ENCODE measurements around the gene ALDH1B1.
A peak's percentile ranks its signal among the peaks of the same experiment; 100 is the strongest.
"Not testable (repeated sequence)": the region's sequence is repeated elsewhere in the genome, so short reads cannot be mapped to it uniquely, and the experiment has no call there.

The ALDH1B1 gene

DNA sequence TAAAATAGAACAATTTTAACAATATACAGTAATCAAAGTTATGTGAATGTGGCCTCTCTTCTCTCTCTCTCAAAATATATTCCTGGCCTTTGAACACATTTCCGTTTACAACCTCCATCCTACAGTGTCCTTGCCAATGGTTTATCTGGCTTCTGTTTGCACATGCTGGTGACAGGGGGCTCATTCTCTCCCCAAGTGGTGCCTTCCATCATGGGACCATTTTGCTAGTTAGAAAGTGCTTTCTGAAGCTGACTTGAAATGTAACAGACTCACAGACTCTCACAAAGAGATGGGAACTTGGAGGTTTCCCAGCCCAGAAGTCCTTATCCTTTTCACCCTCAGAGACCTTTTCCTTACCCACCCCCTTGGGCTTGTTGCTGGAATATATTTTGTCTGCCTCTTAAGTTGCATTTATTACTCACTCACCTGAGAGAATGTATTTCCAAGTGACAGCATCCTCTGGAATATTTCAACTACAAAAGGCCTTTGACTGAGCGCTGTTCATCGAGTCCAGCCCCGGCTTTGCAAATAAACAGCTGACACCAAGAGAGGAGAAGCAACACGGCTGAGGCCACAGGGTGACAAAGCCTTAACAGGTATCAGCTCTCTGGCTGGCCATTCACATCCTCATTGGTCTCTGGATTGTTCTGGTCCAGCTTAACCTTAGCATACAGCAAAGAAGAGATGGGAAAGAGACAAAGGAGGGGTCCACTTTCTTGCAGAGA lies 17.5 kb upstream of the ALDH1B1 start:
- peaks cover 4% of the 10 kb centered on the region for H3K4me1 ChIP-seq (ENCODE audit: control insufficient read depth, low read depth, low read length)
- WGBS (ENCODE audit: extremely low coverage, insufficient coverage, low lambda C conversion rate), result no CpG with 5 or more reads among the region's 5 CpGs
- H2BK5ac ChIP-seq (ENCODE audit: low read length), result no peak overlapping the region
- no peaks in the 10 kb centered on the region for H3K79me1 ChIP-seq (ENCODE audit: low read length)
- H3K18ac ChIP-seq (ENCODE audit: low read length), result no peak overlapping the region
- no peak overlapping the region for H3K4me3 ChIP-seq (ENCODE audit: low read length)
- H3K36me3 ChIP-seq (ENCODE audit: control insufficient read depth, insufficient read depth, low read length), result no peaks in the 10 kb centered on the region
- H2BK120ac ChIP-seq (ENCODE audit: low read depth, low read length), result no peak overlapping the region
- H4K5ac ChIP-seq (ENCODE audit: low read length), result no peak overlapping the region
- H3K4me2 ChIP-seq (ENCODE audit: low read length), result no peak overlapping the region
- no peaks in the 10 kb centered on the region for H3K79me2 ChIP-seq (ENCODE audit: control insufficient read depth, insufficient read depth, low read length)
- no peak overlapping the region for H2BK15ac ChIP-seq (replicated peaks; ENCODE audit: low read depth)
- no peak overlapping the region for H3K4ac ChIP-seq (ENCODE audit: low read depth, low read length)
- no peak overlapping the region for H2AK5ac ChIP-seq (ENCODE audit: low read length)
- H3K9ac ChIP-seq (ENCODE audit: low read length), result no peak overlapping the region
- DNase-seq, result no peak
- H4K8ac ChIP-seq (ENCODE audit: low read depth, low read length), result no peak overlapping the region
- no peaks in the 10 kb centered on the region for H3K27me3 ChIP-seq (ENCODE audit: insufficient read depth, low read length, poor library complexity)
- no peak overlapping the region for H3K27ac ChIP-seq (ENCODE audit: low read depth, low read length)
- H3K56ac ChIP-seq (ENCODE audit: low read length), result no peak overlapping the region
- H3K23ac ChIP-seq (ENCODE audit: low read length), result no peak overlapping the region

DNA sequence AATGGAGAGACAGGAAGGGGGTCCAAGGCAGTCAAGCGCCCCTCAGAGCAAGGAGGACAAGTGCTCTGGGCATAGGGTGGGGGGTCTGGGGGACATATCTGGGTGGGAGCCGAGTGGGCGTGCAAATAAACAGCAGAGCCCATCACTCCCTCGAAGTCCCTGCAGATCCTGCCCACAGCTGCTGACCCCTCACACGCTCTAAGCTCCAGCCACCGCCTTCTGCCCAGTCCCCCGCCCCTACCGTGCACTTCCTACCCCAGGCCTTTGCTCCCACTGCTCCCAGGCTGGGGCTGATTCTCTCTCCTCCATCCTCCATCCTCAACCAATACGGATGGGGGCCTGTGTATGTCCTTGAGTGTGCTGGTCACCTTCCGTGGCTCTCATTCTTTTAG lies 16.9 kb upstream of the ALDH1B1 start:
- WGBS (ENCODE audit: extremely low coverage, insufficient coverage, low lambda C conversion rate), result no CpG with 5 or more reads among the region's 10 CpGs
- no peak overlapping the region for H3K18ac ChIP-seq (ENCODE audit: low read length)
- H4K8ac ChIP-seq (ENCODE audit: low read depth, low read length), result no peak overlapping the region
- no peaks in the 10 kb centered on the region for H3K27me3 ChIP-seq (ENCODE audit: insufficient read depth, low read length, poor library complexity)
- H2BK120ac ChIP-seq (ENCODE audit: low read depth, low read length), result no peak overlapping the region
- H3K23ac ChIP-seq (ENCODE audit: low read length), result peak overlapping the region; percentile 19
- H4K5ac ChIP-seq (ENCODE audit: low read length), result no peak overlapping the region
- H3K27ac ChIP-seq (ENCODE audit: low read depth, low read length), result no peak overlapping the region
- no peak overlapping the region for H3K4me2 ChIP-seq (ENCODE audit: low read length)
- H2BK5ac ChIP-seq (ENCODE audit: low read length), result no peak overlapping the region
- no peaks in the 10 kb centered on the region for H3K36me3 ChIP-seq (ENCODE audit: control insufficient read depth, insufficient read depth, low read length)
- H3K79me2 ChIP-seq (ENCODE audit: control insufficient read depth, insufficient read depth, low read length), result no peaks in the 10 kb centered on the region
- no peak overlapping the region for H3K4me3 ChIP-seq (ENCODE audit: low read length)
- H3K56ac ChIP-seq (ENCODE audit: low read length), result no peak overlapping the region
- no peak overlapping the region for H3K4ac ChIP-seq (ENCODE audit: low read depth, low read length)
- H3K9ac ChIP-seq (ENCODE audit: low read length), result no peak overlapping the region
- peaks cover 8% of the 10 kb centered on the region for H3K4me1 ChIP-seq (ENCODE audit: control insufficient read depth, low read depth, low read length)
- no peak for DNase-seq
- no peaks in the 10 kb centered on the region for H3K79me1 ChIP-seq (ENCODE audit: low read length)
- H2BK15ac ChIP-seq (replicated peaks; ENCODE audit: low read depth), result no peak overlapping the region
- H2AK5ac ChIP-seq (ENCODE audit: low read length), result no peak overlapping the region

DNA sequence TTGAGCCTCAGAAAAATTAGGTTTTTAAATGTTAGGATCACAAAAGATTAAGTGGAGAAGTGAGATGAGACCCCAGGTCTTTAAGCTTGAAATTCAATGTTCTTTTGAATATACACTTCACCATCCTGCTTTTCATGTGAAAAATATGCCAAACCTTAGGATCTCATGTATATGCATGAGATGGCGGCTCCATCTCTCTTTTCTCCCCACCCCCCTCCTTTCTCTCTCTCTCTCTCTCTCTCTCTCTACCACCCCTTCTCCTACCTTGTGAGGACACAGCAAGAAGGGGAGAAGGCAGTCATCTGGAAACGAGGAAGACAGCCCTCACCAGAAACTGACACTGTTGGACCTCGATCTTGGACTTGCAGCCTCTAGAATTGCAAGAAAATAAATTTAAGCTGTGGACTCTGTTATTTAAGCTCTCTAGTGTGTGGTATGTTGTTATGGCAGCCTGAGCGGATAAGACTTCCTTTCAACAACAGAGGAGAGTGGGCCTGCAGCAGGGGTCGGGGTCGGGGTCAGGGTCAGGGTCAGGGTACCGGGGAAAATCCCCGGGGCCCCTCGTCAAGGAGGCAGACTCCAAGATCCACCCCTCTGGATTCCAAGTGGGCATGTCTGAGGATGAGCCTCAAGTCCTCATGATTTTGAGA lies 16.4 kb upstream of the ALDH1B1 start:
- Histone ChIP-seq H3K23ac (ENCODE audit: low read length) (no peak overlapping the region), H3K4me3 (ENCODE audit: low read length) (no peak overlapping the region), H3K79me1 (ENCODE audit: low read length) (no peaks in the 10 kb centered on the region), H4K8ac (ENCODE audit: low read depth, low read length) (no peak overlapping the region), H3K27me3 (ENCODE audit: insufficient read depth, low read length, poor library complexity) (no peaks in the 10 kb centered on the region), H3K4me2 (ENCODE audit: low read length) (no peak overlapping the region), H3K4me1 (ENCODE audit: control insufficient read depth, low read depth, low read length) (peaks cover 13% of the 10 kb centered on the region), H2BK15ac (replicated peaks; ENCODE audit: low read depth) (no peak overlapping the region), H2BK5ac (ENCODE audit: low read length) (no peak overlapping the region), H2AK5ac (ENCODE audit: low read length) (no peak overlapping the region), H3K79me2 (ENCODE audit: control insufficient read depth, insufficient read depth, low read length) (no peaks in the 10 kb centered on the region), H3K27ac (ENCODE audit: low read depth, low read length) (no peak overlapping the region), H3K36me3 (ENCODE audit: control insufficient read depth, insufficient read depth, low read length) (no peaks in the 10 kb centered on the region), H3K9ac (ENCODE audit: low read length) (no peak overlapping the region), H4K5ac (ENCODE audit: low read length) (no peak overlapping the region), H3K4ac (ENCODE audit: low read depth, low read length) (no peak overlapping the region), H3K56ac (ENCODE audit: low read length) (no peak overlapping the region), H3K18ac (ENCODE audit: low read length) (no peak overlapping the region), H2BK120ac (ENCODE audit: low read depth, low read length) (no peak overlapping the region)
- no CpG with 5 or more reads among the region's 9 CpGs for WGBS (ENCODE audit: extremely low coverage, insufficient coverage, low lambda C conversion rate)
- no peak for DNase-seq

DNA sequence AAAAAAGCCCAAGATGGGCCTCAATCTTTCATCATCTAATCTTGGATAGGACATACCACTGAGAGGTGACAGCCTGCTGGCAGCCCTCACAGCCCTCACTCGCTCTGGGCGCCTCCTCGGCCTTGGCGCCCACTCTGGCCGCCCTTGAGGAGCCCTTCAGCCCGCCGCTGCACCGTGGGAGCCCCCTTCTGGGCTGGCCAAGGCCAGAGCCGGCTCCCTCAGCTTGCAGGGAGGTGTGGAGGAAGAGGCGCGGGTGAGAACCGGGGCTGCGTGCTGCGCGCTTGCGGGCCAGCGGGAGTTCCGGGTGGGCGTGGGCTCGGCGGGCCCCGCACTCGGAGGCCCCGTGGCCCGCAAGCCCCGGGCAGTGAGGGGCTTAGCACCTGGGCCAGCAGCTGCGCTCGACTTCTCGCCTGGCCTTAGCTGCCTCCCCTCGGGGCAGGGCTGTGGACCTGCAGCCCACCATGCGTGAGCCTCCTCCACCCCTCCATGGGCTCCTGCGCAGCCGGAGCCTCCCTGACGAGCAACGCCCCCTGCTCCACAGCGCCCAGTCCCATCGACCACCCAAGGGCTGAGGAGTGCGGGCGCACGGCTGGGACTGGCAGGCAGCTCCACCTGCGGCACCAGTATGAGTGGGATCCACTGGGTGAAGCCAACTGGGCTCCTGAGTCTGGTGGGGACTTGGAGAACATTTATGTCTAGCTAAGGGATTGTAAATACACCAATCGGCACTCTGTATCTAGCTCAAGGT lies 15.0 kb upstream of the ALDH1B1 start:
- H3K56ac ChIP-seq (ENCODE audit: low read length); H2BK5ac ChIP-seq (ENCODE audit: low read length); H4K5ac ChIP-seq (ENCODE audit: low read length); H3K4me3 ChIP-seq (ENCODE audit: low read length); H2AK5ac ChIP-seq (ENCODE audit: low read length); H3K9ac ChIP-seq (ENCODE audit: low read length); H3K4ac ChIP-seq (ENCODE audit: low read depth, low read length); DNase-seq; H3K23ac ChIP-seq (ENCODE audit: low read length); H2BK120ac ChIP-seq (ENCODE audit: low read depth, low read length); H3K27me3 ChIP-seq (ENCODE audit: insufficient read depth, low read length, poor library complexity); H3K79me1 ChIP-seq (ENCODE audit: low read length); H2BK15ac ChIP-seq (replicated peaks; ENCODE audit: low read depth); H3K79me2 ChIP-seq (ENCODE audit: control insufficient read depth, insufficient read depth, low read length); H4K8ac ChIP-seq (ENCODE audit: low read depth, low read length); H3K27ac ChIP-seq (ENCODE audit: low read depth, low read length); H3K4me2 ChIP-seq (ENCODE audit: low read length); H3K18ac ChIP-seq (ENCODE audit: low read length); H3K36me3 ChIP-seq (ENCODE audit: control insufficient read depth, insufficient read depth, low read length): not testable (repeated sequence)
- WGBS (ENCODE audit: extremely low coverage, insufficient coverage, low lambda C conversion rate), result no CpG with 5 or more reads among the region's 42 CpGs
- peaks cover 20% of the 10 kb centered on the region for H3K4me1 ChIP-seq (ENCODE audit: control insufficient read depth, low read depth, low read length)

- no peaks in the 10 kb centered on the region for H3K79me2 ChIP-seq (ENCODE audit: control insufficient read depth, insufficient read depth, low read length)
- H3K36me3 ChIP-seq (ENCODE audit: control insufficient read depth, insufficient read depth, low read length), result no peaks in the 10 kb centered on the region
- peak overlapping the region; percentile 62 for H3K27ac ChIP-seq (ENCODE audit: low read depth, low read length)
- no peak overlapping the region for H2BK5ac ChIP-seq (ENCODE audit: low read length)
- H2BK15ac ChIP-seq (replicated peaks; ENCODE audit: low read depth), result no peak overlapping the region
- no peak overlapping the region for H3K4me3 ChIP-seq (ENCODE audit: low read length)
- no peak overlapping the region for H3K18ac ChIP-seq (ENCODE audit: low read length)
- no peak overlapping the region for H3K4ac ChIP-seq (ENCODE audit: low read depth, low read length)
- H4K8ac ChIP-seq (ENCODE audit: low read depth, low read length), result no peak overlapping the region
- no peaks in the 10 kb centered on the region for H3K79me1 ChIP-seq (ENCODE audit: low read length)
- H2BK120ac ChIP-seq (ENCODE audit: low read depth, low read length), result no peak overlapping the region
- H3K56ac ChIP-seq (ENCODE audit: low read length), result no peak overlapping the region
- no CpG with 5 or more reads among the region's 6 CpGs for WGBS (ENCODE audit: extremely low coverage, insufficient coverage, low lambda C conversion rate)
- no peak overlapping the region for H3K9ac ChIP-seq (ENCODE audit: low read length)
- H3K27me3 ChIP-seq (ENCODE audit: insufficient read depth, low read length, poor library complexity), result no peaks in the 10 kb centered on the region
- H4K5ac ChIP-seq (ENCODE audit: low read length), result no peak overlapping the region
- DNase-seq, result peak; percentile 61
- H3K23ac ChIP-seq (ENCODE audit: low read length), result no peak overlapping the region
- no peak overlapping the region for H2AK5ac ChIP-seq (ENCODE audit: low read length)
- no peak overlapping the region for H3K4me2 ChIP-seq (ENCODE audit: low read length)
- H3K4me1 ChIP-seq (ENCODE audit: control insufficient read depth, low read depth, low read length), result peaks cover 20% of the 10 kb centered on the region
Observed at GRCh38 chr9:38380230-38380871, 12.2 kb upstream of the ALDH1B1 start.
